Uterus (tissue), 4 donors: ENCODE results near the gene BEST1. TPM values are rescaled to one million over a fixed set of nuclear protein-coding genes. Genes with fewer than 3 reads are reported as not detected.
A peak's percentile ranks its signal among the peaks of the same experiment; 100 is the strongest.
"Not testable (repeated sequence)": the region's sequence is repeated elsewhere in the genome, so short reads cannot be mapped to it uniquely, and the experiment has no call there.

Experiments used
- DNase-seq, 2 donors: peaks; one replicate each; pipeline ENCODE4 v3.0.0-alpha.2; 2019 to 2020
- H3K27ac ChIP-seq, 2 donors: fragments of 200-600 bp; sonication (generic); 1 replicate in 1 of 2; 2 replicates in 1 of 2; pipeline ENCODE4 v1.5.1; 2016 to 2018
- H3K27me3 ChIP-seq, 2 donors: fragments of 200-600 bp; sonication (generic); one replicate each; pipeline ENCODE4 v1.5.1; 2018 to 2019; ENCODE audit warnings: control low read depth in 1 of 2
- H3K36me3 ChIP-seq, 2 donors: fragments of 200-600 bp; sonication (generic); one replicate each; pipeline ENCODE4 v1.5.1; 2019; ENCODE audit warnings: control low read depth in 1 of 2
- H3K4me1 ChIP-seq, 2 donors: fragments of 200-600 bp; sonication (generic); one replicate each; pipeline ENCODE4 v1.5.1; 2018 to 2019; ENCODE audit warnings: control low read depth in 1 of 2
- H3K4me3 ChIP-seq, 2 donors: fragments of 200-600 bp; sonication (generic); 1 replicate in 1 of 2; 2 replicates in 1 of 2; pipeline ENCODE4 v1.5.1; 2018 to 2019; ENCODE audit warnings: mild to moderate bottlenecking in 1 of 2
- H3K9me3 ChIP-seq, 2 donors: fragments of 200-600 bp; sonication (generic); one replicate each; pipeline ENCODE4 v1.5.1; 2019; ENCODE audit warnings: control low read depth in 1 of 2
- CTCF ChIP-seq, 4 experiments: fragments of 200-600 bp in 2 of 4; fragments of 450-650 bp in 2 of 4; sonication (generic) in 2 of 4; IDR thresholded peaks; one replicate each; pipeline ENCODE4 v1.5.1; 2016 to 2019; ENCODE audit warnings: antibody characterized with exemption in 4 of 4, mild to moderate bottlenecking in 2 of 4, moderate library complexity in 1 of 4
- POLR2A ChIP-seq, 2 donors: fragments of 450-650 bp; IDR thresholded peaks; one replicate each; pipeline ENCODE4 v1.6.1; 2016; ENCODE audit warnings: antibody characterized with exemption in 2 of 2, mild to moderate bottlenecking in 1 of 2, moderate library complexity in 1 of 2
- intact Hi-C: fragments of 100-400 bp; cut with DNase I; formaldehyde crosslinking; loops from one replicate; pipeline ENCODE4 v1.15.1; 2023; ENCODE audit warnings: low total_unique reads
- total RNA-seq, 4 donors: library from RNA; depleted of rRNA in 3 of 4; stranded (reverse); fragments of >200 nt in 3 of 4; gene quantifications; one replicate each; pipeline versions ENCODE4 v1.1.0 to v1.2.4, GENCODE V29; 2014 to 2023
- donor health status: DM: yes; HTN: yes; CAD: no.

BEST1 gene
- total RNA-seq, 4 donors from 2014 or later, result 3.3 to 11.1 (median 3.9) TPM

GRCh38 chr11:61996933-61997332 lies 46.8 kb downstream of the BEST1 start:
- Histone ChIP-seq H3K36me3 (no peaks in the 10 kb centered on the region), H3K27ac (no peak overlapping the region), H3K4me1 (no peaks in the 10 kb centered on the region), H3K4me3 (no peak overlapping the region), H3K27me3 (no peaks in the 10 kb centered on the region), H3K9me3 (no peaks in the 10 kb centered on the region)
- intact Hi-C loops, result no loop called here
- TF ChIP-seq POLR2A (IDR thresholded peaks at IDR 0.05) (no peak), CTCF (IDR thresholded peaks at IDR 0.05) (no peak)
- DNase-seq, result no peak

- no peak for TF ChIP-seq CTCF (IDR thresholded peaks at IDR 0.05)
- no peak for TF ChIP-seq POLR2A (IDR thresholded peaks at IDR 0.05)
- Histone ChIP-seq H3K36me3 (no peaks in the 10 kb centered on the region), H3K27me3 (no peaks in the 10 kb centered on the region), H3K9me3 (no peaks in the 10 kb centered on the region), H3K4me3 (no peak overlapping the region), H3K4me1 (no peaks in the 10 kb centered on the region), H3K27ac (no peak overlapping the region)
- intact Hi-C loops, result no loop called here
- no peak for DNase-seq
Observed at GRCh38 chr11:61999141-61999975, 49.2 kb downstream of the BEST1 start.

- Histone ChIP-seq H3K27ac (peak overlapping the region in 1 of 2 donors; percentile 64), H3K36me3 (no peaks in the 10 kb centered on the region), H3K4me1 (peaks cover 0 to 3% of the 10 kb centered on the region in 2 donors), H3K27me3 (no peaks in the 10 kb centered on the region), H3K4me3 (no peak overlapping the region), H3K9me3 (no peaks in the 10 kb centered on the region)
- DNase-seq, result no peak
- no peak for TF ChIP-seq CTCF (IDR thresholded peaks at IDR 0.05)
- TF ChIP-seq POLR2A (IDR thresholded peaks at IDR 0.05), result no peak
- intact Hi-C loops, result no loop called here
Observed at GRCh38 chr11:62000539-62001446, 50.6 kb downstream of the BEST1 start.

GRCh38 chr11:62001450-62002191 lies 51.5 kb downstream of the BEST1 start:
- Histone ChIP-seq H3K4me3 (no peak overlapping the region), H3K4me1 (peaks cover 0 to 3% of the 10 kb centered on the region in 2 donors), H3K9me3 (no peaks in the 10 kb centered on the region), H3K27ac (peak overlapping the region in 1 of 2 donors; percentile 64), H3K27me3 (no peaks in the 10 kb centered on the region), H3K36me3 (no peaks in the 10 kb centered on the region)
- TF ChIP-seq POLR2A (IDR thresholded peaks at IDR 0.05) (no peak), CTCF (IDR thresholded peaks at IDR 0.05) (no peak)
- intact Hi-C loops, result no loop called here
- DNase-seq, result peak; percentile 42 to 62

- H3K27me3 ChIP-seq, H3K9me3 ChIP-seq, H3K4me3 ChIP-seq, intact Hi-C loops, DNase-seq, H3K4me1 ChIP-seq, H3K36me3 ChIP-seq: not testable (repeated sequence)
- peak overlapping the region in 1 of 2 donors; percentile 64 for H3K27ac ChIP-seq
Observed at GRCh38 chr11:62002283-62002682, 52.1 kb downstream of the BEST1 start.
